ENCODE measurements around the gene CPLANE1. TPM values are rescaled to one million over a fixed set of nuclear protein-coding genes. Genes with fewer than 3 reads are reported as not detected.

CPLANE1 gene
- total RNA-seq, 4 donors from 2014 or later: 17.0 to 24.5 (median 19.1) TPM

- WGBS: 91% methylated on average over 3 of the region's 3 CpGs
- no peak overlapping the region for H3K4me3 ChIP-seq
These were observed 51.1 kb downstream of the CPLANE1 start for GRCh38 chr5:37198061-37198460.

GRCh38 chr5:37197340-37198050 is 51.7 kb downstream of the CPLANE1 start:
- TF ChIP-seq POLR2AphosphoS5 (IDR thresholded peaks at IDR 0.05): no peak
- TF ChIP-seq CTCF (IDR thresholded peaks at IDR 0.05): no peak
- TF ChIP-seq EP300 (IDR thresholded peaks at IDR 0.05): no peak
- TF ChIP-seq POLR2A (IDR thresholded peaks at IDR 0.05; ENCODE audit: low read depth): no peak
- intact Hi-C loops (cut with DNase I): no loop called here
- no peaks in the 10 kb centered on the region for H3K4me1 ChIP-seq
- H3K4me3 ChIP-seq: no peak overlapping the region
- H3K27me3 ChIP-seq: no peaks in the 10 kb centered on the region
- H3K27ac ChIP-seq (replicated peaks in 1 of 4): no peak overlapping the region
- H3K36me3 ChIP-seq: peaks cover 29 to 91% (median 69%) of the 10 kb centered on the region in 4 donors
- no peak for DNase-seq (ENCODE audit: extremely low spot score)
- 73% methylated on average over 3 of the region's 3 CpGs for WGBS
- H3K9me3 ChIP-seq: no peaks in the 10 kb centered on the region

More at GRCh38 chr5:37198061-37198460, 51.1 kb downstream of the CPLANE1 start:
- no peak for DNase-seq (ENCODE audit: extremely low spot score)
- intact Hi-C loops (cut with DNase I): no loop called here
- Histone ChIP-seq H3K4me1 (no peaks in the 10 kb centered on the region), H3K9me3 (no peaks in the 10 kb centered on the region), H3K27me3 (no peaks in the 10 kb centered on the region), H3K27ac (replicated peaks in 1 of 4) (no peak overlapping the region), H3K36me3 (peaks cover 25 to 87% (median 65%) of the 10 kb centered on the region in 4 donors)
- TF ChIP-seq CTCF (IDR thresholded peaks at IDR 0.05): no peak
- TF ChIP-seq EP300 (IDR thresholded peaks at IDR 0.05): no peak
- no peak for TF ChIP-seq POLR2A (IDR thresholded peaks at IDR 0.05; ENCODE audit: low read depth)
- TF ChIP-seq POLR2AphosphoS5 (IDR thresholded peaks at IDR 0.05): no peak

GRCh38 chr5:37190592-37190991 is 58.6 kb downstream of the CPLANE1 start:
- no peak for TF ChIP-seq POLR2AphosphoS5 (IDR thresholded peaks at IDR 0.05)
- TF ChIP-seq CTCF (IDR thresholded peaks at IDR 0.05): no peak
- TF ChIP-seq POLR2A (IDR thresholded peaks at IDR 0.05; ENCODE audit: low read depth): no peak
- TF ChIP-seq EP300 (IDR thresholded peaks at IDR 0.05): no peak
- no peaks in the 10 kb centered on the region for H3K27me3 ChIP-seq
- H3K4me3 ChIP-seq: no peak overlapping the region
- DNase-seq (ENCODE audit: extremely low spot score): no peak
- intact Hi-C loops (cut with DNase I): no loop called here
- no peaks in the 10 kb centered on the region for H3K9me3 ChIP-seq
- no peak overlapping the region for H3K27ac ChIP-seq (replicated peaks in 1 of 4)
- WGBS: 95% methylated on average over 2 of the region's 2 CpGs
- H3K4me1 ChIP-seq: no peaks in the 10 kb centered on the region
- H3K36me3 ChIP-seq: peaks cover 40 to 97% (median 69%) of the 10 kb centered on the region in 4 donors

GRCh38 chr5:37189355-37189754 is 59.8 kb downstream of the CPLANE1 start:
- intact Hi-C loops (cut with DNase I): no loop called here
- TF ChIP-seq POLR2AphosphoS5 (IDR thresholded peaks at IDR 0.05) (no peak), CTCF (IDR thresholded peaks at IDR 0.05) (no peak), EP300 (IDR thresholded peaks at IDR 0.05) (no peak), POLR2A (IDR thresholded peaks at IDR 0.05; ENCODE audit: low read depth) (no peak)
- no peak overlapping the region for H3K4me3 ChIP-seq
- WGBS: 98% methylated on average over 4 of the region's 4 CpGs
- no peaks in the 10 kb centered on the region for H3K27me3 ChIP-seq
- no peaks in the 10 kb centered on the region for H3K4me1 ChIP-seq
- DNase-seq (ENCODE audit: extremely low spot score): no peak
- H3K9me3 ChIP-seq: no peaks in the 10 kb centered on the region
- peaks cover 34 to 97% (median 67%) of the 10 kb centered on the region in 4 donors for H3K36me3 ChIP-seq
- H3K27ac ChIP-seq (replicated peaks in 1 of 4): no peak overlapping the region
